ENCODE measurements around the gene MED22. TPM values are rescaled to one million over a fixed set of nuclear protein-coding genes. Genes with fewer than 3 reads are reported as not detected.

Gene MED22
- total RNA-seq, 1 experiment from 2014 or later: 26.2 TPM

DNA sequence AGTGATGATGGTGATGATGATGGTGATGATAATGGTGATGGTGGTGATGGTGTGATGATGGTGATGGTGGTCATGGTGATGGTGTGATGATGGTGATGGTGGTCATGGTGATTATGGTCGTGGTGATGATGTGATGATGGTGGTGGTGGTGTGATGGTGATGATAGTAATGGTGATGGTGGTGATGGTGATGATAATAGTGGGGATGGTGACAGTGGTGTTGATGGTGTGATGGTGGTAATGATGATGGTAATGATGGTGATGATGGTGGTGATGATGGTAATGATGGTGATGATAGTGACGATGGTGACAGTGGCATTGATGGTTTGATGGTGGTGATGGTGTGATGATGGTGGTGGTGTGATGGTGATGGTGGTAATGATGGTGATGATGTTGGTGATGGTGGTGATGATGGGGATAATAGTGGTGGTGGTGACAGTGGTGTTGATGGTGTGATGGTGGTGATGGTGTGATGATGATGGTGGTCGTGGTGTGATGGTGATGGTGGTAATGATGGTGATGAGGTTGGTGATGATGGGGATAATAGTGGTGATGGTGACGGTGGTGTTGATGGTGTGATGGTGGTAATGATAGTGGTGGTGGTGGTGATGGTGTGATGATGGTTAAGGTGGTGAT, 34.7 kb upstream of the MED22 start:
- ChIA-PET CTCF (no interaction called here), POLR2A (no interaction called here)
- DNase-seq (ENCODE audit: low read depth, low spot score) (no peak), ATAC-seq (no peak)
- TF ChIP-seq SIN3A (IDR thresholded peaks at IDR 0.05; ENCODE audit: borderline replicate concordance, insufficient read depth, low read depth, low read length) (no peak), POLR2AphosphoS5 (IDR thresholded peaks at IDR 0.05; ENCODE audit: low read depth, low read length) (no peak)
- TF ChIP-seq, protein P1, sequence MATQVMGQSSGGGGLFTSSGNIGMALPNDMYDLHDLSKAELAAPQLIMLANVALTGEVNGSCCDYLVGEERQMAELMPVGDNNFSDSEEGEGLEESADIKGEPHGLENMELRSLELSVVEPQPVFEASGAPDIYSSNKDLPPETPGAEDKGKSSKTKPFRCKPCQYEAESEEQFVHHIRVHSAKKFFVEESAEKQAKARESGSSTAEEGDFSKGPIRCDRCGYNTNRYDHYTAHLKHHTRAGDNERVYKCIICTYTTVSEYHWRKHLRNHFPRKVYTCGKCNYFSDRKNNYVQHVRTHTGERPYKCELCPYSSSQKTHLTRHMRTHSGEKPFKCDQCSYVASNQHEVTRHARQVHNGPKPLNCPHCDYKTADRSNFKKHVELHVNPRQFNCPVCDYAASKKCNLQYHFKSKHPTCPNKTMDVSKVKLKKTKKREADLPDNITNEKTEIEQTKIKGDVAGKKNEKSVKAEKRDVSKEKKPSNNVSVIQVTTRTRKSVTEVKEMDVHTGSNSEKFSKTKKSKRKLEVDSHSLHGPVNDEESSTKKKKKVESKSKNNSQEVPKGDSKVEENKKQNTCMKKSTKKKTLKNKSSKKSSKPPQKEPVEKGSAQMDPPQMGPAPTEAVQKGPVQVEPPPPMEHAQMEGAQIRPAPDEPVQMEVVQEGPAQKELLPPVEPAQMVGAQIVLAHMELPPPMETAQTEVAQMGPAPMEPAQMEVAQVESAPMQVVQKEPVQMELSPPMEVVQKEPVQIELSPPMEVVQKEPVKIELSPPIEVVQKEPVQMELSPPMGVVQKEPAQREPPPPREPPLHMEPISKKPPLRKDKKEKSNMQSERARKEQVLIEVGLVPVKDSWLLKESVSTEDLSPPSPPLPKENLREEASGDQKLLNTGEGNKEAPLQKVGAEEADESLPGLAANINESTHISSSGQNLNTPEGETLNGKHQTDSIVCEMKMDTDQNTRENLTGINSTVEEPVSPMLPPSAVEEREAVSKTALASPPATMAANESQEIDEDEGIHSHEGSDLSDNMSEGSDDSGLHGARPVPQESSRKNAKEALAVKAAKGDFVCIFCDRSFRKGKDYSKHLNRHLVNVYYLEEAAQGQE (IDR thresholded peaks at IDR 0.05; ENCODE audit: insufficient read depth in 1 of 2, low read depth in 2 of 2, low read length in 1 of 2): no peak
- TF ChIP-seq, protein P2, sequence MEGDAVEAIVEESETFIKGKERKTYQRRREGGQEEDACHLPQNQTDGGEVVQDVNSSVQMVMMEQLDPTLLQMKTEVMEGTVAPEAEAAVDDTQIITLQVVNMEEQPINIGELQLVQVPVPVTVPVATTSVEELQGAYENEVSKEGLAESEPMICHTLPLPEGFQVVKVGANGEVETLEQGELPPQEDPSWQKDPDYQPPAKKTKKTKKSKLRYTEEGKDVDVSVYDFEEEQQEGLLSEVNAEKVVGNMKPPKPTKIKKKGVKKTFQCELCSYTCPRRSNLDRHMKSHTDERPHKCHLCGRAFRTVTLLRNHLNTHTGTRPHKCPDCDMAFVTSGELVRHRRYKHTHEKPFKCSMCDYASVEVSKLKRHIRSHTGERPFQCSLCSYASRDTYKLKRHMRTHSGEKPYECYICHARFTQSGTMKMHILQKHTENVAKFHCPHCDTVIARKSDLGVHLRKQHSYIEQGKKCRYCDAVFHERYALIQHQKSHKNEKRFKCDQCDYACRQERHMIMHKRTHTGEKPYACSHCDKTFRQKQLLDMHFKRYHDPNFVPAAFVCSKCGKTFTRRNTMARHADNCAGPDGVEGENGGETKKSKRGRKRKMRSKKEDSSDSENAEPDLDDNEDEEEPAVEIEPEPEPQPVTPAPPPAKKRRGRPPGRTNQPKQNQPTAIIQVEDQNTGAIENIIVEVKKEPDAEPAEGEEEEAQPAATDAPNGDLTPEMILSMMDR (IDR thresholded peaks at IDR 0.05): no peak
- H3K27ac ChIP-seq (ENCODE audit: low read length): no peak overlapping the region
- BruUV-seq (replicated peaks): no TSS peak
- no peaks in the 10 kb centered on the region for H3K27me3 ChIP-seq (ENCODE audit: control insufficient read depth, insufficient read depth, low read length)
- no peaks in the 10 kb centered on the region for H3K9me3 ChIP-seq (ENCODE audit: control insufficient read depth, insufficient read depth, low read depth, low read length)
- H3K4me3 ChIP-seq (ENCODE audit: low read depth in 2 of 2, low read length in 2 of 2): no peak overlapping the region
- peaks cover 8% of the 10 kb centered on the region for H3K4me1 ChIP-seq (ENCODE audit: control insufficient read depth, insufficient read depth, low read length)
- no peaks in the 10 kb centered on the region for H3K36me3 ChIP-seq (ENCODE audit: control insufficient read depth, insufficient read depth, low read length)
- intact Hi-C loops (cut with micrococcal nuclease; ENCODE audit: unreplicated experiment): no loop called here
- in situ Hi-C loops (cut with HindIII; ENCODE audit: low pct_unique_long_range_greater_than_20kb, low sequenced_read_pairs): no loop called here

DNA sequence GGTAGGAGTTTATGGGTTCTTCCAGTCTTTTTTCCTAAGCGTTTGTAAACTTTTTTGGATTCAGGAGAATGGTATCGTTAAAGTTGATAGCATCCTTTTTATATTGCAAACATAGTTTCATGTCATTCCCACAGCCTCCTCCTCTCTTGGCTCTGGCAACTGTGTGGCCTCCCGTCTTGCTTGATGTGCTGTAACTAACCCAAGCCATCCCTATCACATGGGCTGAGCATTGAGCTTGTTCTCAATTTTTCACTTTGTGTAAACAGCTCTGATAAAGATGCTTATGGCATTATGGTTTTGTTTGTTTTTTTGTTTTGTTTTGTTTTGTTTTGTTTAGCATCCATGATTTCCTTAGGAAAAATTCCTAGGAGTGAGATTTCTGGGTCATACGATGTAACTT, 32.8 kb upstream of the MED22 start:
- Histone ChIP-seq H3K4me1 (ENCODE audit: control insufficient read depth, insufficient read depth, low read length) (peaks cover 8% of the 10 kb centered on the region), H3K36me3 (ENCODE audit: control insufficient read depth, insufficient read depth, low read length) (no peaks in the 10 kb centered on the region; the same call in 1 of the 2 replicates), H3K27ac (ENCODE audit: low read length) (no peak overlapping the region), H3K9me3 (ENCODE audit: control insufficient read depth, insufficient read depth, low read depth, low read length) (no peaks in the 10 kb centered on the region), H3K4me3 (ENCODE audit: low read depth in 2 of 2, low read length in 2 of 2) (no peak overlapping the region), H3K27me3 (ENCODE audit: control insufficient read depth, insufficient read depth, low read length) (no peaks in the 10 kb centered on the region)
- ChIA-PET POLR2A (no interaction called here), CTCF (interaction anchor here (0.7 kb wide), 1 partner anchor 144 kb away, joined by 8 read pairs; the partner anchor contains the start of gene MYMK)
- ATAC-seq (no peak), DNase-seq (ENCODE audit: low read depth, low spot score) (no peak)
- in situ Hi-C loops (cut with HindIII; ENCODE audit: low pct_unique_long_range_greater_than_20kb, low sequenced_read_pairs): no loop called here
- no peak for TF ChIP-seq POLR2AphosphoS5 (IDR thresholded peaks at IDR 0.05; ENCODE audit: low read depth, low read length)
- TF ChIP-seq TCF7L2 (IDR thresholded peaks at IDR 0.05; ENCODE audit: low read depth, low read length): no peak
- TF ChIP-seq, protein P2 (IDR thresholded peaks at IDR 0.05): no peak
- TF ChIP-seq, protein P1 (IDR thresholded peaks at IDR 0.05; ENCODE audit: insufficient read depth in 1 of 2, low read depth in 2 of 2, low read length in 1 of 2): no peak
- TF ChIP-seq SIN3A (IDR thresholded peaks at IDR 0.05; ENCODE audit: borderline replicate concordance, insufficient read depth, low read depth, low read length): no peak
- intact Hi-C loops (cut with micrococcal nuclease; ENCODE audit: unreplicated experiment): no loop called here
- no TSS peak for BruUV-seq (replicated peaks)
